Measurements from ENCODE around the gene FKBP2.
A peak's percentile ranks its signal among the peaks of the same experiment; 100 is the strongest.
"Not testable (repeated sequence)": the region's sequence is repeated elsewhere in the genome, so short reads cannot be mapped to it uniquely, and the experiment has no call there.

The FKBP2 gene

GRCh38 chr11:64234647-64235379, 6.1 kb upstream of the FKBP2 start:
- peak; percentile 44 for DNase-seq (ENCODE audit: low read depth)

- no peak for DNase-seq (ENCODE audit: low read depth)
Measured at GRCh38 chr11:64235437-64236161, 5.3 kb upstream of the FKBP2 start.

GRCh38 chr11:64237484-64237951, 3.4 kb upstream of the FKBP2 start:
- no peak for DNase-seq (ENCODE audit: low read depth)

- DNase-seq (ENCODE audit: low read depth): no peak
Measured at GRCh38 chr11:64238076-64238475, 2.8 kb upstream of the FKBP2 start.

GRCh38 chr11:64238999-64239398, 1.9 kb upstream of the FKBP2 start:
- no peak for DNase-seq (ENCODE audit: low read depth)

- DNase-seq (ENCODE audit: low read depth): no peak
Measured at GRCh38 chr11:64239662-64240434, 1.0 kb upstream of the FKBP2 start.

GRCh38 chr11:64241241-64241490, 271 bp downstream of the FKBP2 start:
- peak; percentile 99 for DNase-seq (ENCODE audit: low read depth)

- DNase-seq (ENCODE audit: low read depth): no peak
Measured at GRCh38 chr11:64241491-64242374, 838 bp downstream of the FKBP2 start.

GRCh38 chr11:64243236-64243854, 2.5 kb downstream of the FKBP2 start:
- DNase-seq (ENCODE audit: low read depth): no peak

- no peak for DNase-seq (ENCODE audit: low read depth)
Measured at GRCh38 chr11:64244107-64244506, 3.2 kb downstream of the FKBP2 start.

- no peak for DNase-seq (ENCODE audit: low read depth)
Measured at GRCh38 chr11:64244966-64245365, 4.1 kb downstream of the FKBP2 start.

GRCh38 chr11:64245401-64245796, 4.5 kb downstream of the FKBP2 start:
- no peak for DNase-seq (ENCODE audit: low read depth)

- peak; percentile 66 for DNase-seq (ENCODE audit: low read depth)
Measured at GRCh38 chr11:64245797-64246620, 5.1 kb downstream of the FKBP2 start.

GRCh38 chr11:64246621-64246870, 5.7 kb downstream of the FKBP2 start:
- not testable (repeated sequence) for DNase-seq (ENCODE audit: low read depth)

- peak; percentile 70 for DNase-seq (ENCODE audit: low read depth)
Measured at GRCh38 chr11:64246871-64247728, 6.2 kb downstream of the FKBP2 start, which contains the start of gene PPP1R14B. TSS of gene PPP1R14B (minus strand) at chr11:64246943. CDS start at chr11:64246673, 270 bp downstream.

GRCh38 chr11:64247729-64248531, 7.0 kb downstream of the FKBP2 start:
- no peak for DNase-seq (ENCODE audit: low read depth)

GRCh38 chr11:64248578-64248977, 7.7 kb downstream of the FKBP2 start:
- DNase-seq (ENCODE audit: low read depth): no peak

GRCh38 chr11:64249038-64249437, 8.1 kb downstream of the FKBP2 start:
- no peak for DNase-seq (ENCODE audit: low read depth)
